Measurements from ENCODE around the gene TMEM69. TPM values are rescaled to one million over a fixed set of nuclear protein-coding genes. Genes with fewer than 3 reads are reported as not detected.
"Not testable (repeated sequence)": the region's sequence is repeated elsewhere in the genome, so short reads cannot be mapped to it uniquely, and the experiment has no call there.

The TMEM69 gene
- polyA plus RNA-seq, 2 of the 4 experiments (the other 2 are of a cell fraction), result 22.7 to 50.8 TPM

- no peak for ATAC-seq
- no peak for FAIRE-seq
- no peak for TF ChIP-seq MYC (IDR thresholded peaks at IDR 0.05; ENCODE audit: borderline replicate concordance, low read length)
- no peak for TF ChIP-seq HOXB13 (CRISPR knock-in tag; IDR thresholded peaks at IDR 0.05; ENCODE audit: low read depth)
- no peaks in the 10 kb centered on the region for H3K9me3 ChIP-seq
- no peak overlapping the region for H3K27ac ChIP-seq
- no peaks in the 10 kb centered on the region for H3K4me1 ChIP-seq
- 100% methylated on average over 1 of the region's 1 CpG for WGBS (ENCODE audit: missing lambda C conversion rate)
- no peak overlapping the region for H3K4me2 ChIP-seq
- ChIA-PET CTCF (no interaction called here), POLR2A (no interaction called here)
- H3K4me3 ChIP-seq, result no peak overlapping the region
- DNase-seq (ENCODE audit: low read depth in 1 of 2, low spot score in 1 of 2), result no peak
These were observed 16.7 kb downstream of the TMEM69 start for GRCh38 chr1:45704637-45705036.

GRCh38 chr1:45713711-45714110, 25.7 kb downstream of the TMEM69 start:
- CTCF ChIA-PET, result no interaction called here
- Histone ChIP-seq H3K4me1 (no peaks in the 10 kb centered on the region), H3K4me2 (no peak overlapping the region), H3K9me3 (no peaks in the 10 kb centered on the region), H3K4me3 (no peak overlapping the region), H3K27ac (no peak overlapping the region)
- POLR2A ChIA-PET, result no interaction called here
- TF ChIP-seq RAD21 (conservative IDR thresholded peaks at IDR 0.05 in 1 of 2, IDR thresholded peaks at IDR 0.05 in 1 of 2) (no peak), GATA3 (IDR thresholded peaks at IDR 0.05; ENCODE audit: borderline replicate concordance) (no peak), NPAS2 (CRISPR knock-in tag; IDR thresholded peaks at IDR 0.05; ENCODE audit: borderline replicate concordance) (no peak), E2F6 (IDR thresholded peaks at IDR 0.05; ENCODE audit: borderline replicate concordance, low read depth) (no peak), ESRRA (IDR thresholded peaks at IDR 0.05; ENCODE audit: borderline replicate concordance, low read length) (no peak), PHF8 (IDR thresholded peaks at IDR 0.05; ENCODE audit: borderline replicate concordance, low read depth) (no peak), FOXS1 (CRISPR knock-in tag; IDR thresholded peaks at IDR 0.05) (no peak), CHD2 (IDR thresholded peaks at IDR 0.05; ENCODE audit: low read length, partially characterized antibody) (no peak), JUN (IDR thresholded peaks at IDR 0.05) (no peak), KDM5A (IDR thresholded peaks at IDR 0.05) (no peak), EHMT2 (IDR thresholded peaks at IDR 0.05; ENCODE audit: low read depth) (no peak), KDM1A (IDR thresholded peaks at IDR 0.05; ENCODE audit: low read depth) (no peak)
- no peak for FAIRE-seq
- WGBS (ENCODE audit: missing lambda C conversion rate), result 100% methylated on average over 3 of the region's 3 CpGs
- no peak for ATAC-seq
- no peak for DNase-seq (ENCODE audit: low read depth in 1 of 2, low spot score in 1 of 2)

GRCh38 chr1:45716700-45717099, 28.7 kb downstream of the TMEM69 start:
- no peak for ATAC-seq
- Histone ChIP-seq H3K9me3 (no peaks in the 10 kb centered on the region), H3K27ac (no peak overlapping the region), H3K4me1 (no peaks in the 10 kb centered on the region), H3K4me2 (no peak overlapping the region), H3K4me3 (no peak overlapping the region)
- no peak for DNase-seq (ENCODE audit: low read depth in 1 of 2, low spot score in 1 of 2)
- CTCF ChIA-PET, result interaction anchor here (0.6 to 0.7 kb wide), 2 partner anchors 1262 to 1722 kb away, joined by 3 to 4 read pairs; no protein-coding TSS in a partner anchor
- POLR2A ChIA-PET, result no interaction called here
- 88% methylated on average over 3 of the region's 3 CpGs for WGBS (ENCODE audit: missing lambda C conversion rate)
- FAIRE-seq, result no peak
- TF ChIP-seq BHLHE40 (IDR thresholded peaks at IDR 0.05; ENCODE audit: low read depth, low read length) (no peak), MAFK (IDR thresholded peaks at IDR 0.05; ENCODE audit: partially characterized antibody) (peak; percentile 24)

GRCh38 chr1:45717386-45717785, 29.4 kb downstream of the TMEM69 start:
- POLR2A ChIA-PET; H3K4me2 ChIP-seq; DNase-seq (ENCODE audit: low read depth in 1 of 2, low spot score in 1 of 2); H3K4me3 ChIP-seq; H3K9me3 ChIP-seq; ATAC-seq; H3K4me1 ChIP-seq; FAIRE-seq; H3K27ac ChIP-seq: not testable (repeated sequence)
- WGBS (ENCODE audit: missing lambda C conversion rate), result 70% methylated on average over 8 of the region's 8 CpGs
- CTCF ChIA-PET, result interaction anchor here (0.6 to 0.9 kb wide), 2 partner anchors 29 to 1262 kb away, joined by 3 to 4 read pairs; no protein-coding TSS in a partner anchor

- FAIRE-seq, result no peak
- Histone ChIP-seq H3K4me3 (no peak overlapping the region), H3K27ac (no peak overlapping the region), H3K4me2 (no peak overlapping the region), H3K9me3 (no peaks in the 10 kb centered on the region), H3K4me1 (no peaks in the 10 kb centered on the region; the same call in 2 of the 3 replicates)
- no peak for DNase-seq (ENCODE audit: low read depth in 1 of 2, low spot score in 1 of 2)
- ChIA-PET CTCF (interaction anchor here (0.9 kb wide), 1 partner anchor 28 kb away, joined by 3 read pairs; no protein-coding TSS in a partner anchor), POLR2A (interaction anchor here (0.6 kb wide), 1 partner anchor 12 kb away, joined by 3 read pairs; no protein-coding TSS in a partner anchor)
- no peak for TF ChIP-seq ATOH8 (CRISPR knock-in tag; IDR thresholded peaks at IDR 0.05; ENCODE audit: low read depth)
- no peak for TF ChIP-seq KDM5A (IDR thresholded peaks at IDR 0.05)
- TF ChIP-seq HOXB5 (CRISPR knock-in tag; IDR thresholded peaks at IDR 0.05), result no peak
- TF ChIP-seq POLR2A (IDR thresholded peaks at IDR 0.05; ENCODE audit: low read length), result no peak
- TF ChIP-seq BCL3 (IDR thresholded peaks at IDR 0.05), result no peak
- TF ChIP-seq CBX2 (IDR thresholded peaks at IDR 0.05; ENCODE audit: borderline replicate concordance, low read depth), result no peak
- no peak for TF ChIP-seq HOXB13 (CRISPR knock-in tag; IDR thresholded peaks at IDR 0.05; ENCODE audit: low read depth)
- no peak for TF ChIP-seq JUN (IDR thresholded peaks at IDR 0.05)
- TF ChIP-seq MAZ (IDR thresholded peaks at IDR 0.05; ENCODE audit: borderline replicate concordance, low read depth, low read length), result no peak
- no peak for TF ChIP-seq HDAC2 (IDR thresholded peaks at IDR 0.05)
- no peak for TF ChIP-seq MAFK (IDR thresholded peaks at IDR 0.05; ENCODE audit: partially characterized antibody)
- TF ChIP-seq NPAS2 (CRISPR knock-in tag; IDR thresholded peaks at IDR 0.05; ENCODE audit: borderline replicate concordance), result no peak
- TF ChIP-seq NFE2L2 (conservative IDR thresholded peaks at IDR 0.05; ENCODE audit: low read length), result no peak
- no peak for TF ChIP-seq ZC3H11A (IDR thresholded peaks at IDR 0.05)
- no peak for ATAC-seq
- WGBS (ENCODE audit: missing lambda C conversion rate), result 100% methylated on average over 1 of the region's 1 CpG
These were observed 30.3 kb downstream of the TMEM69 start for GRCh38 chr1:45718289-45718688.

Data from A549 (cell line).